ENCODE results near the gene MRPL42.
"Not testable (repeated sequence)": the region's sequence is repeated elsewhere in the genome, so short reads cannot be mapped to it uniquely, and the experiment has no call there.

Gene MRPL42

DNA sequence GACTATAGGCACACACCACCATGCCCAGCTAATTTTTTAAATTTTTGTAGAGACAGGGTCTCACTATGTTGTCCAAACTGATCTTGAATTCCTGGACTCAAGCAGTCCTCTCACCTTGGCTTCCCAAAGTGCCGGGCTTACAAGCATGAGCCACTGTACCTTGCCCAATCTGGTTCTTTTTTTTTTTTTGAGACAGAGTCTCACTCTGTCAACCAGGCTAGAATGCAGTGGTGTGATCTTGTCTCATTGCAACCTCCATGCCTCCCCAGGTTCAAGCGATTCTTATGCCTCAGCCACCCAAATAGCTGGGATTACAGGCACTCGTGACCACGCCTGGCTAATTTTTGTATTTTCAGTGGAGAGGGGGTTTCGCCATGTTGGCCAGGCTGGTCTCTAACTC, 15.4 kb downstream of the MRPL42 start:
- H3K27ac ChIP-seq = no peak overlapping the region
- TF ChIP-seq ZFX (IDR thresholded peaks at IDR 0.05) = no peak
- TF ChIP-seq, protein P1, sequence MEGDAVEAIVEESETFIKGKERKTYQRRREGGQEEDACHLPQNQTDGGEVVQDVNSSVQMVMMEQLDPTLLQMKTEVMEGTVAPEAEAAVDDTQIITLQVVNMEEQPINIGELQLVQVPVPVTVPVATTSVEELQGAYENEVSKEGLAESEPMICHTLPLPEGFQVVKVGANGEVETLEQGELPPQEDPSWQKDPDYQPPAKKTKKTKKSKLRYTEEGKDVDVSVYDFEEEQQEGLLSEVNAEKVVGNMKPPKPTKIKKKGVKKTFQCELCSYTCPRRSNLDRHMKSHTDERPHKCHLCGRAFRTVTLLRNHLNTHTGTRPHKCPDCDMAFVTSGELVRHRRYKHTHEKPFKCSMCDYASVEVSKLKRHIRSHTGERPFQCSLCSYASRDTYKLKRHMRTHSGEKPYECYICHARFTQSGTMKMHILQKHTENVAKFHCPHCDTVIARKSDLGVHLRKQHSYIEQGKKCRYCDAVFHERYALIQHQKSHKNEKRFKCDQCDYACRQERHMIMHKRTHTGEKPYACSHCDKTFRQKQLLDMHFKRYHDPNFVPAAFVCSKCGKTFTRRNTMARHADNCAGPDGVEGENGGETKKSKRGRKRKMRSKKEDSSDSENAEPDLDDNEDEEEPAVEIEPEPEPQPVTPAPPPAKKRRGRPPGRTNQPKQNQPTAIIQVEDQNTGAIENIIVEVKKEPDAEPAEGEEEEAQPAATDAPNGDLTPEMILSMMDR (conservative IDR thresholded peaks at IDR 0.05) = no peak

- TF ChIP-seq, protein P1 (conservative IDR thresholded peaks at IDR 0.05) = no peak
- TF ChIP-seq ZFX (IDR thresholded peaks at IDR 0.05) = no peak
- H3K27ac ChIP-seq = no peak overlapping the region
Measured at GRCh38 chr12:93483151-93483807, 16.0 kb downstream of the MRPL42 start.

- TF ChIP-seq ZFX (IDR thresholded peaks at IDR 0.05) = no peak
- TF ChIP-seq, protein P1 (conservative IDR thresholded peaks at IDR 0.05) = no peak
- no peak overlapping the region for H3K27ac ChIP-seq
Measured at GRCh38 chr12:93484315-93484981, 17.1 kb downstream of the MRPL42 start.

- H3K27ac ChIP-seq = not testable (repeated sequence)
Measured at GRCh38 chr12:93492808-93493207, 25.5 kb downstream of the MRPL42 start.

- H3K27ac ChIP-seq = no peak overlapping the region
- no peak for TF ChIP-seq ZFX (IDR thresholded peaks at IDR 0.05)
- TF ChIP-seq, protein P1 (conservative IDR thresholded peaks at IDR 0.05) = no peak
Measured at GRCh38 chr12:93494096-93494495, 26.8 kb downstream of the MRPL42 start.

DNA sequence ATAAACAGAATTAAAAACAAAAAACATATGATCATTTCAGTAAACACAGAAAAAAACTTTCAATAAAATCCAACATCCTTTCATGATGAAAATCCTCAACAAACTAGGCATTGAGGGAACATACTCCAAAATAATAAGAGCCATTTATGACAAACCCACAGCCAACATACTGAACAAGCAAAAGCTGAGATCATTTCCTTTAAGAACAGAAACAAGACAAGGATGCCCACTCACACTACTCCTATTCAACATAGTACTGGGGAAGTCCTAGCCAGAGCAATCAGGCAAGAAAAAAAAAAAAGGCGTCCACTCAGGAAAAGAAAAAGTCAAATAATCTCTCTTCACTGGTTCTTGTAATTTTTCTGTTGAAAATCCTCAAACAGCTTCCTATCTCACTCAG, 30.1 kb downstream of the MRPL42 start:
- TF ChIP-seq, protein P1 (conservative IDR thresholded peaks at IDR 0.05) = no peak
- H3K27ac ChIP-seq = no peak overlapping the region

- not testable (repeated sequence) for H3K27ac ChIP-seq
Measured at GRCh38 chr12:93498813-93499212, 31.5 kb downstream of the MRPL42 start.

DNA sequence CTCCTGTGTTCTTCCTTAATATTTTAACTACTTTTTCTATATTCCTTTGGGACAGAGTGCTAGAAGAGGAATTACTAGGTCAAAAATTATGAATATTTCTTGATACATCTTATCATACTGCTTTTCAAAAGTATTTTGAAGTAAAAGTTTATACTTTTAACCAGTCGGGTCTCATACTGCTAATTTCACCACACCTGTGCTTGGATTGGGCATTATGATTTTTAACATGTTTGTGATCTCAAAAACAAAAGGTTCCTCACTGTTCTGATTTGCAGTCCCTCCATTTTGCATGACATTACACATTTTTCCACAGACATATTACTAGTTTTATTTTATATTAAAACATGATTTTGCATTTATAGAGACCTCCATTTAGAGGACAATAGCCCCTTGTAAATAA, 32.9 kb downstream of the MRPL42 start:
- no peak overlapping the region for H3K27ac ChIP-seq
- TF ChIP-seq, protein P1 (conservative IDR thresholded peaks at IDR 0.05) = no peak
- no peak for TF ChIP-seq ZFX (IDR thresholded peaks at IDR 0.05)
